ENCODE results near the gene PITHD1.
"Not testable (repeated sequence)": the region's sequence is repeated elsewhere in the genome, so short reads cannot be mapped to it uniquely, and the experiment has no call there.

Gene PITHD1

DNA sequence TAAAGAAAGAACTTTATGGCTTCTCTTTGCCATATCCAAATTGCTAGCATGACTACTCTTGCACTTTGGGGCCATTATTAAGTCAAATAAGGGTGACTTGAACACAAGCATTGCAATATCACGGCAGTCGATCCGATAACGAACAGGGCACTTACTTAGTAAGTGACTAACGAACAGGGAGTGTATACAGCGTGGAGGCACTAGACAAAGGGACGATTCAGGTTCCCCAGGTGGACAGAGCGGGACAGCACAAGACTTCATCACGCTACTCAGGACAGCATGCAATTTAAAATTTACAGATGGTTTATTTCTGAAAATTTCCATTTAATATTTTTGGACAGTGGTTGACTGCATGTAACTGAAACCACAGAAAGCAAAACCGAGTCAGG, 5.4 kb upstream of the PITHD1 start:
- in situ Hi-C loops (cut with HindIII; ENCODE audit: low sequenced_read_pairs), result no loop called here

DNA sequence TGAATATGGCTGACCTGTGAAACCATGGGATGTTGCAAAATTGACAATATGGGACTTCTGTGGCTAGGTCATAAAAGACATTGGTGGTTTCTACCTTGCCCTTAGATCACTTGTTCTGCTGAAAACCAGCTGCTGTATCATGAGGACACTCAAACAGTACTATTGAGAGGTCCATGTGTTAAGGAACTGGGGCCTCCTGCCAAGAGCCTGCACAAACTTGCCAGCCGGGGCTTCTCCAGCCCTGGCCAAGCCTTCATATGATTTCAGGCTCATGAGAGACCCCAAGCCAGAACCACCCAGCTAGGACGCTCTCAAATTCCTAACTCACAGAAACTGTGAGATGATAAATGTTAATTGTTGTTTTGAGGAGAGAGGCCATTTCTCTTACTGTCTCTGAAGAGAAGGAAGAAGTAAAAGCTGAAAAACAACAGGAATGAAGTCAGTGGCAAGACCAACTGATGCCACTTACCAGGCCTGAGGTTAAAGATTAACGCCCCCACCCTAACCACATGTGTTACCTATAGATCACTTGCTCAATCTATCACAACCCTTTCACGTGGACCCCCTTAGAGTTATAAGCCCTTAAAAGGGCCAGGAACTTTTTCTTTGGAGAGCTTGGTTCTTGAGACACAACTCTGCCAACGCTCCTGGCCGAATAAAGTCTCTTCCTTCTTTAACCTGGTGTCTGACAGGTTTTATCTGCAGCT, 3.9 kb upstream of the PITHD1 start:
- in situ Hi-C loops (cut with HindIII; ENCODE audit: low sequenced_read_pairs), result no loop called here

GRCh38 chr1:23776217-23776616, 2.0 kb upstream of the PITHD1 start:
- in situ Hi-C loops (cut with HindIII; ENCODE audit: low sequenced_read_pairs), result no loop called here

DNA sequence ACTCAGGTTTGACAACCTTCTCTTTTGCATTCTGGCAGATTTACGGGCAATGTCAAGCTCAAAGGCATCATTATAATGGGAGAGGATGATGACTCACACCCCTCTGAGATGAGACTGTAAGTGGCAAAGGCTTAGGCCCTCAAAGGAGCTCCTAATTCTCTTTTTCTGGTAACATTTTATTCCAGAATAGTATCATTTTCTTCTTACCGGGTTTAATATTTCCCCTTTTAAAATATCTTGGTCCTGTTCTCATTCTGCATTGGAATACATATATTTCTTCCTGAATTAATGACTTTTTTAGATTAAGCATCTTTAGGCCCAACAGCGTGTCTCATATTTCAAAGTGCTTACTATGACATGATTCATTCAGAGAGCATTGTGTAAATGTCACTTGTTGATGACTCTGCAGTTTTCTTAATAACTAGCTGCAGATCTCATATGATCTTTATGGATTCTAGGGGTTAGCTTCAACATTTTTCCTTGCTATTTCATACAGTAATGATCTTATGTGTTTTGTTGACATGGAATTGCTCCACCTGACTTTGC, 1.7 kb downstream of the PITHD1 start:
- in situ Hi-C loops (cut with HindIII; ENCODE audit: low sequenced_read_pairs), result no loop called here

GRCh38 chr1:23783141-23783540, 4.9 kb downstream of the PITHD1 start:
- in situ Hi-C loops (cut with HindIII; ENCODE audit: low sequenced_read_pairs), result not testable (repeated sequence)

DNA sequence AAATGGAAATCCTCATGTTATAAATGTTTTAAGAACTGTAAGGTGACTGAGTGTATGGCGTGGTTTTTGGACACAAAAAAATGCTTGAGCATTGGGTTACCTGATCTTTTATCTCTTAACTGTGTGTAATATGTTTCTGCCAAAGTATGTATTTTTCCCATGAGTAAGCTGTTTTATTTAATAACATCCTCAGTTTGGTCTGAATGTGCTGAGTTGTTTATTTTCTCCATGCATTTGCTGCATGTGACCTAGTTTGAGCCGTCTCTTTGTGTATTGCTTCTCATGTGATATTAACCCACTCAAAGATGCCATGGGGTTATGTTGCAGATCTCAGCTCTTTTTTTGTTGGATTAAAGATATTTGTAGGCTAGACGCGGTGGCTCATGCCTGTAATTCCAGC, 6.6 kb downstream of the PITHD1 start:
- in situ Hi-C loops (cut with HindIII; ENCODE audit: low sequenced_read_pairs), result loop anchor here (5.0 kb wide), 1 partner anchor 48 kb away; no protein-coding TSS in a partner anchor

GRCh38 chr1:23787701-23788100, 9.5 kb downstream of the PITHD1 start:
- in situ Hi-C loops (cut with HindIII; ENCODE audit: low sequenced_read_pairs), result loop anchor here (5.0 kb wide), 1 partner anchor 50 kb away; no protein-coding TSS in a partner anchor

- in situ Hi-C loops (cut with HindIII; ENCODE audit: low sequenced_read_pairs), result loop anchor here (5.0 kb wide), 1 partner anchor 51 kb away; no protein-coding TSS in a partner anchor
Measured at GRCh38 chr1:23788695-23789094, 10.5 kb downstream of the PITHD1 start.

GRCh38 chr1:23790696-23791515, 12.7 kb downstream of the PITHD1 start, which contains the start of gene LYPLA2:
TSS of gene LYPLA2 (plus strand) at chr1:23791145. CDS start at chr1:23792683, 1,538 bp downstream.
- in situ Hi-C loops (cut with HindIII; ENCODE audit: low sequenced_read_pairs), result no loop called here

DNA sequence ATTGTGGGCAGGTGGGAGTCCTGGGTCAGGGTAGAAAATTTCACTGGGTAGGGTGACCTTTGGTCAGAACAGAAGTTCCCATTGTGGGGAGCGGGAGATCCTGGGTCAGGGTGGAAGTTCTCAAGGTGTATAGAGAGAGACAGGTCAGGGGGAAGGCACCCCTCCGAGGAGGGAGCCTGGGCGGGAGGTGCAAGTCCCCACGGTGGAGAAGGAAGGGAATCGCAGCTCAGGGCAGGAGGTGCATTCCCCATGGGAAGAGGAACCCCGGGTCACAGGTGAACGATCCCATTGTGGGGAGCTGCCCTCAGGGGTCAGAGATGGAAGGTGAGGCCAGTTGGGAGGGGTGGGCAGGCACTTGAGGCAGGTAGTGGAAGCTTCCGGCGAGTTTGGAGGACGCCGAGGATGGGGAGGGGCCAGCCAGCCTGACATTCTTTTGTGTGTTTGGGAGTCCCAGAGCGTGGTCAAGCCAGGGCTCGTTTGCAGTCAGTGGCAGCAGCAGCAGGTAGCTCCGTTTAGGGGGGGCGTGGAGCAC, 13.4 kb downstream of the PITHD1 start:
- in situ Hi-C loops (cut with HindIII; ENCODE audit: low sequenced_read_pairs), result no loop called here

- in situ Hi-C loops (cut with HindIII; ENCODE audit: low sequenced_read_pairs), result no loop called here
Measured at GRCh38 chr1:23792151-23792945, 14.1 kb downstream of the PITHD1 start.

- in situ Hi-C loops (cut with HindIII; ENCODE audit: low sequenced_read_pairs), result no loop called here
Measured at GRCh38 chr1:23793018-23793781, 15.0 kb downstream of the PITHD1 start.

DNA sequence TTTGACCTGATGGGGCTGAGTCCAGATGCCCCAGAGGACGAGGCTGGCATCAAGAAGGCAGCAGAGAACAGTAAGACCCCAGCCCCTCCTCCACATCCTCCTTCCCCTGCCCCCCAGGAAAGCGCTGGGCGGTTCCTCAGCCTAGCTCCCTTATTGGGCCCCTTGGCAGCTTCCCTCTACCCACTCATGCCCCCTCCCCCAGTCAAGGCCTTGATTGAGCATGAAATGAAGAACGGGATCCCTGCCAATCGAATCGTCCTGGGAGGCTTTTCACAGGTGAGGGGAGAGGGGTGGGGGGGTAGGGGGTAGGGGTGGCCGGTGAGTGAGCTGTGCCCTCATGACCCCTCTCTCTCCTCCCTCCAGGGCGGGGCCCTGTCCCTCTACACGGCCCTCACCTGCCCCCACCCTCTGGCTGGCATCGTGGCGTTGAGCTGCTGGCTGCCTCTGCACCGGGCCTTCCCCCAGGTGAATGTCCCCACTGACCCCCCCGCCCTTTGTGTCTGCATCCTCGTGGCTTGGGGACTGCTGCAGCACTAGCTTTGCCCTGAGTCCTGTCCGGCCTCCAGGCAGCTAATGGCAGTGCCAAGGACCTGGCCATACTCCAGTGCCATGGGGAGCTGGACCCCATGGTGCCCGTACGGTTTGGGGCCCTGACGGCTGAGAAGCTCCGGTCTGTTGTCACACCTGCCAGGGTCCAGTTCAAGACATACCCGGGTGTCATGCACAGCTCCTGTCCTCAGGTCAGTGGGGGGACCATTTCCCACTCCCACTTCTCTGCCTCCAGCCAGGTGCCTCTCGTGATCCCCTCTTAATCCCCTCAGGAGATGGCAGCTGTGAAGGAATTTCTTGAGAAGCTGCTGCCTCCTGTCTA, 15.9 kb downstream of the PITHD1 start:
- in situ Hi-C loops (cut with HindIII; ENCODE audit: low sequenced_read_pairs), result no loop called here

DNA sequence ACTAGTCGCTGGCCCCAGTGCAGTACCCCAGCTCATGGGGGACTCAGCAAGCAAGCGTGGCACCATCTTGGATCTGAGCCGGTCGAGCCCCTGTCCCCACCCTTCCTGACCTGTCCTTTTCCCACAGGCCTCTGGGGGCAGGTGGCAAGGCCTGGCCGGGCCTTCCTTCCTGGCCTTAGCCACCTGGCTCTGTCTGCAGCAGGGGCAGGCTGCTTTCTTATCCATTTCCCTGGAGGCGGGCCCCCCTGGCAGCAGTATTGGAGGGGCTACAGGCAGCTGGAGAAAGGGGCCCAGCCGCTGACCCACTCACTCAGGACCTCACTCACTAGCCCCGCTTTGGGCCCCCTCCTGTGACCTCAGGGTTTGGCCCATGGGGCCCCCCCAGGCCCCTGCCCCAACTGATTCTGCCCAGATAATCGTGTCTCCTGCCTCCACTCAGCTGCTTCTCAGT, 16.5 kb downstream of the PITHD1 start:
- in situ Hi-C loops (cut with HindIII; ENCODE audit: low sequenced_read_pairs), result not testable (repeated sequence)

- in situ Hi-C loops (cut with HindIII; ENCODE audit: low sequenced_read_pairs), result no loop called here
Measured at GRCh38 chr1:23795676-23796465, 17.7 kb downstream of the PITHD1 start.

- in situ Hi-C loops (cut with HindIII; ENCODE audit: low sequenced_read_pairs), result no loop called here
Measured at GRCh38 chr1:23796466-23797271, 18.5 kb downstream of the PITHD1 start.

All from endothelial cell of hepatic sinusoid (primary cell).